ENCODE measurements around the gene FUT8. TPM values are rescaled to one million over a fixed set of nuclear protein-coding genes. Genes with fewer than 3 reads are reported as not detected.

Gene FUT8
- total and polyA plus RNA-seq, 4 donors = 1.1 to 14.1 (median 4.0) TPM

DNA sequence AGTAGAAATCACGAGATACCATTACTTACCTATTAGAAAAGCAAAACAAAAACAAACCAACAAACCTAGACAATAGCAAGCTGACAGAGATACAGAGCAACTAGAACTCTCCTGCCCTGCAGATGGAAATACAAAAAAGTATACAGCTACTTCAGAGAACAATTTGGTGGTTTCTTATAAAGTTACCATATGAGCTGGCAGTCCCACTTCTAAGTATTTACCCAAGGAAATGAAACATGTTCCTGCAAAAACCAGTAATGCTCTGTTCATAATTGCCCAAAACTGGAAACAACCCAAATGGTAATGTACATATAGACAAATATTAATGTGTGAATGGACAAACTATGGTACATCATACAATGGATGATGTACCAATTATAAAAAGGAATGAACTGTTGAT lies 31.7 kb downstream of the FUT8 start:
- Histone ChIP-seq H3K27ac (ENCODE audit: low read depth in 1 of 2, low read length in 2 of 2) (no peak overlapping the region), H3K9ac (ENCODE audit: low read depth in 1 of 2, low read length in 2 of 2) (no peak overlapping the region), H3K9me3 (ENCODE audit: control insufficient read depth in 4 of 4, low read length in 3 of 4) (no peaks in the 10 kb centered on the region), H3K4me3 (ENCODE audit: low read depth in 1 of 3, low read length in 3 of 3) (no peak overlapping the region), H3K4me1 (ENCODE audit: control insufficient read depth in 4 of 4, insufficient read depth in 4 of 4, low read length in 3 of 4) (no peaks in the 10 kb centered on the region), H3K27me3 (ENCODE audit: control insufficient read depth in 4 of 4, insufficient read depth in 4 of 4, low read length in 3 of 4) (no peaks in the 10 kb centered on the region), H3K36me3 (ENCODE audit: control insufficient read depth in 4 of 4, insufficient read depth in 3 of 4, low read depth in 1 of 4, low read length in 3 of 4) (no peaks in the 10 kb centered on the region)
- TF ChIP-seq GABPA (IDR thresholded peaks at IDR 0.05 in 1 of 2, conservative IDR thresholded peaks at IDR 0.05 in 1 of 2) (no peak), EGR1 (IDR thresholded peaks at IDR 0.05; ENCODE audit: low read depth in 2 of 2) (no peak), SP1 (IDR thresholded peaks at IDR 0.05) (no peak), FOXA1 (IDR thresholded peaks at IDR 0.05) (no peak), RXRA (IDR thresholded peaks at IDR 0.05) (no peak), RAD21 (IDR thresholded peaks at IDR 0.05) (no peak), HNF4G (IDR thresholded peaks at IDR 0.05) (no peak), YY1 (IDR thresholded peaks at IDR 0.05) (no peak)
- TF ChIP-seq, protein P1, sequence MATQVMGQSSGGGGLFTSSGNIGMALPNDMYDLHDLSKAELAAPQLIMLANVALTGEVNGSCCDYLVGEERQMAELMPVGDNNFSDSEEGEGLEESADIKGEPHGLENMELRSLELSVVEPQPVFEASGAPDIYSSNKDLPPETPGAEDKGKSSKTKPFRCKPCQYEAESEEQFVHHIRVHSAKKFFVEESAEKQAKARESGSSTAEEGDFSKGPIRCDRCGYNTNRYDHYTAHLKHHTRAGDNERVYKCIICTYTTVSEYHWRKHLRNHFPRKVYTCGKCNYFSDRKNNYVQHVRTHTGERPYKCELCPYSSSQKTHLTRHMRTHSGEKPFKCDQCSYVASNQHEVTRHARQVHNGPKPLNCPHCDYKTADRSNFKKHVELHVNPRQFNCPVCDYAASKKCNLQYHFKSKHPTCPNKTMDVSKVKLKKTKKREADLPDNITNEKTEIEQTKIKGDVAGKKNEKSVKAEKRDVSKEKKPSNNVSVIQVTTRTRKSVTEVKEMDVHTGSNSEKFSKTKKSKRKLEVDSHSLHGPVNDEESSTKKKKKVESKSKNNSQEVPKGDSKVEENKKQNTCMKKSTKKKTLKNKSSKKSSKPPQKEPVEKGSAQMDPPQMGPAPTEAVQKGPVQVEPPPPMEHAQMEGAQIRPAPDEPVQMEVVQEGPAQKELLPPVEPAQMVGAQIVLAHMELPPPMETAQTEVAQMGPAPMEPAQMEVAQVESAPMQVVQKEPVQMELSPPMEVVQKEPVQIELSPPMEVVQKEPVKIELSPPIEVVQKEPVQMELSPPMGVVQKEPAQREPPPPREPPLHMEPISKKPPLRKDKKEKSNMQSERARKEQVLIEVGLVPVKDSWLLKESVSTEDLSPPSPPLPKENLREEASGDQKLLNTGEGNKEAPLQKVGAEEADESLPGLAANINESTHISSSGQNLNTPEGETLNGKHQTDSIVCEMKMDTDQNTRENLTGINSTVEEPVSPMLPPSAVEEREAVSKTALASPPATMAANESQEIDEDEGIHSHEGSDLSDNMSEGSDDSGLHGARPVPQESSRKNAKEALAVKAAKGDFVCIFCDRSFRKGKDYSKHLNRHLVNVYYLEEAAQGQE (IDR thresholded peaks at IDR 0.05) = no peak
- TF ChIP-seq, protein P2, sequence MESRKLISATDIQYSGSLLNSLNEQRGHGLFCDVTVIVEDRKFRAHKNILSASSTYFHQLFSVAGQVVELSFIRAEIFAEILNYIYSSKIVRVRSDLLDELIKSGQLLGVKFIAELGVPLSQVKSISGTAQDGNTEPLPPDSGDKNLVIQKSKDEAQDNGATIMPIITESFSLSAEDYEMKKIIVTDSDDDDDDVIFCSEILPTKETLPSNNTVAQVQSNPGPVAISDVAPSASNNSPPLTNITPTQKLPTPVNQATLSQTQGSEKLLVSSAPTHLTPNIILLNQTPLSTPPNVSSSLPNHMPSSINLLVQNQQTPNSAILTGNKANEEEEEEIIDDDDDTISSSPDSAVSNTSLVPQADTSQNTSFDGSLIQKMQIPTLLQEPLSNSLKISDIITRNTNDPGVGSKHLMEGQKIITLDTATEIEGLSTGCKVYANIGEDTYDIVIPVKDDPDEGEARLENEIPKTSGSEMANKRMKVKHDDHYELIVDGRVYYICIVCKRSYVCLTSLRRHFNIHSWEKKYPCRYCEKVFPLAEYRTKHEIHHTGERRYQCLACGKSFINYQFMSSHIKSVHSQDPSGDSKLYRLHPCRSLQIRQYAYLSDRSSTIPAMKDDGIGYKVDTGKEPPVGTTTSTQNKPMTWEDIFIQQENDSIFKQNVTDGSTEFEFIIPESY (IDR thresholded peaks at IDR 0.05) = no peak
- TF ChIP-seq, protein P3, sequence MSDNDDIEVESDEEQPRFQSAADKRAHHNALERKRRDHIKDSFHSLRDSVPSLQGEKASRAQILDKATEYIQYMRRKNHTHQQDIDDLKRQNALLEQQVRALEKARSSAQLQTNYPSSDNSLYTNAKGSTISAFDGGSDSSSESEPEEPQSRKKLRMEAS (IDR thresholded peaks at IDR 0.05) = no peak
- 91% methylated on average over 1 of the region's 1 CpG for WGBS
- no peak for DNase-seq (ENCODE audit: low spot score)

DNA sequence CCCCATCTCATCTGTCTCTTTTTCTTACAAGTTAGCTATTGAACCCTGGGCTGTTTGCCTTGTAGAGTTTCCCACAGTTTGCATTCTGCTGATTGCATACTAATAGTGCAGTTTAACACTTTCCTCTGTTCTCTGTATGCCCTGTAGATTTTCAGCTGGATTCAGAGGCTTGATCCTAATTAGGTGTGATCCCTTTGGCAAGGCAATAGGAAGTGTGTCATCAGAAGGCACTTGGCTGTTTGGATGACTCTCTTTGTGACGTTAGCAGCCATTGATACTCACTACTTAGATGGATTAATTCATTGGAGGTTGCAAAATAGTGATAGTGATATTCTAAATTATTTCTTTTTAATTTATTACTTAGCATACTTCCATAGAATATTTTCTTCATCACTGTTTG lies 33.6 kb downstream of the FUT8 start:
- Histone ChIP-seq H3K9ac (ENCODE audit: low read depth in 1 of 2, low read length in 2 of 2) (no peak overlapping the region), H3K27ac (ENCODE audit: low read depth in 1 of 2, low read length in 2 of 2) (no peak overlapping the region), H3K4me3 (ENCODE audit: low read depth in 1 of 3, low read length in 3 of 3) (no peak overlapping the region), H3K36me3 (ENCODE audit: control insufficient read depth in 4 of 4, insufficient read depth in 3 of 4, low read depth in 1 of 4, low read length in 3 of 4) (no peaks in the 10 kb centered on the region), H3K4me1 (ENCODE audit: control insufficient read depth in 4 of 4, insufficient read depth in 4 of 4, low read length in 3 of 4) (no peaks in the 10 kb centered on the region), H3K9me3 (ENCODE audit: control insufficient read depth in 4 of 4, low read length in 3 of 4) (no peaks in the 10 kb centered on the region), H3K27me3 (ENCODE audit: control insufficient read depth in 4 of 4, insufficient read depth in 4 of 4, low read length in 3 of 4) (no peaks in the 10 kb centered on the region)
- TF ChIP-seq RXRA (IDR thresholded peaks at IDR 0.05) (no peak), RAD21 (IDR thresholded peaks at IDR 0.05) (no peak), TAF1 (conservative IDR thresholded peaks at IDR 0.05) (no peak)
- TF ChIP-seq, protein P3 (IDR thresholded peaks at IDR 0.05) = no peak
- WGBS = 65% methylated on average over 1 of the region's 1 CpG
- DNase-seq (ENCODE audit: low spot score) = no peak

DNA sequence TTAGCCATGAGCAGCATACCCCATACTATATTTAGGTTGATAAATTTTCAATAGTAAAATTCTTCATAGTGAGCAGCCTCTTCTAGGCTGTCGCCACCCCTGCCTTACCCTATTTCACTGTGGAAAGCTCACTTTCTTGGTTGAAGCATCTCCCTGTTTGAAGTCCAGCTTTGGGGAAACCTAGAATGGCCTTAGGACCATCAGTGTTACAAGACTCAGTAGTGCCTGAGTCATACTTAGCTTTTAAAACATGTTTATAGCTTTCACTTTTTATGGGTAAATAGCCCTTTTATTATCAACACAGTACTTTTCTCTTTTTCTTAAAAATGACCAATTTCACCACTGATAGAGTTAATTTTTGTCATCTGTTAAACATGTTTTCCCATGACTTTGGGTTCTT lies 37.1 kb downstream of the FUT8 start:
- H3K9ac ChIP-seq (ENCODE audit: low read depth in 1 of 2, low read length in 2 of 2) = no peak overlapping the region
- H3K9me3 ChIP-seq (ENCODE audit: control insufficient read depth in 4 of 4, low read length in 3 of 4) = no peaks in the 10 kb centered on the region
- H3K27ac ChIP-seq (ENCODE audit: low read depth in 1 of 2, low read length in 2 of 2) = no peak overlapping the region
- DNase-seq (ENCODE audit: low spot score) = no peak
- H3K4me1 ChIP-seq (ENCODE audit: control insufficient read depth in 4 of 4, insufficient read depth in 4 of 4, low read length in 3 of 4) = no peaks in the 10 kb centered on the region
- WGBS = 100% methylated on average over 1 of the region's 1 CpG
- no peak overlapping the region for H3K4me3 ChIP-seq (ENCODE audit: low read depth in 1 of 3, low read length in 3 of 3)
- no peaks in the 10 kb centered on the region for H3K36me3 ChIP-seq (ENCODE audit: control insufficient read depth in 4 of 4, insufficient read depth in 3 of 4, low read depth in 1 of 4, low read length in 3 of 4)
- no peaks in the 10 kb centered on the region for H3K27me3 ChIP-seq (ENCODE audit: control insufficient read depth in 4 of 4, insufficient read depth in 4 of 4, low read length in 3 of 4)
- no peak for TF ChIP-seq HNF4A (conservative IDR thresholded peaks at IDR 0.05)
- TF ChIP-seq, protein P2 (IDR thresholded peaks at IDR 0.05) = no peak
- TF ChIP-seq, protein P3 (IDR thresholded peaks at IDR 0.05) = no peak

Data from liver (tissue), 9 donors.